SK-N-SH treated with all-trans-retinoic acid at 6 μM for 48 hours (cell line): ENCODE data around the gene RHOA.

ENCODE experiments used
- ATAC-seq: fragments of 200-7000 bp; cut with Tn5 transposase; 3 replicates; pipeline ENCODE4 v1.9.1; 2020; ENCODE audit warnings: mild to moderate bottlenecking, moderate library complexity
- ARNTL ChIP-seq: fragments of 450-650 bp; formaldehyde crosslinking; IDR thresholded peaks from 2 replicates; pipeline ENCODE4 v1.5.0; 2020; ENCODE audit warnings: low read depth, mild to moderate bottlenecking, moderate library complexity, borderline replicate concordance
- BACH2 ChIP-seq: fragments of 250-450 bp; sonication (Bioruptor Pico); IDR thresholded peaks from 2 replicates; pipeline ENCODE4 v1.9.0; 2021; ENCODE audit warnings: mild to moderate bottlenecking, borderline replicate concordance
- CSDC2 ChIP-seq: fragments of 250-450 bp; sonication (Bioruptor Pico); IDR thresholded peaks from 2 replicates; pipeline ENCODE4 v1.5.0; 2020; ENCODE audit warnings: mild to moderate bottlenecking, moderate library complexity
- ESRRG ChIP-seq: fragments of 250-450 bp; sonication (Bioruptor Pico); IDR thresholded peaks from 2 replicates; pipeline ENCODE4 v1.6.1; 2021; ENCODE audit warnings: mild to moderate bottlenecking
- GLIS3 ChIP-seq: fragments of 250-450 bp; sonication (Bioruptor Pico); IDR thresholded peaks from 2 replicates; pipeline ENCODE4 v1.5.0; 2020; ENCODE audit warnings: mild to moderate bottlenecking, moderate library complexity
- ISL1 ChIP-seq: fragments of 250-450 bp; sonication (Bioruptor Pico); IDR thresholded peaks from 2 replicates; pipeline ENCODE4 v2.1.2; 2022; ENCODE audit warnings: mild to moderate bottlenecking, moderate library complexity
- OSR1 ChIP-seq: fragments of 250-450 bp; sonication (Bioruptor Pico); IDR thresholded peaks from 2 replicates; pipeline ENCODE4 v1.8.0; 2022; ENCODE audit warnings: moderate library complexity, mild to moderate bottlenecking, inconsistent platforms
- PATZ1 ChIP-seq: fragments of 250-450 bp; sonication (Bioruptor Pico); IDR thresholded peaks from 2 replicates; pipeline ENCODE4 v1.8.0; 2020; ENCODE audit warnings: mild to moderate bottlenecking, moderate library complexity, borderline replicate concordance
- POU6F1 ChIP-seq: fragments of 250-450 bp; sonication (Bioruptor Pico); IDR thresholded peaks from 2 replicates; pipeline ENCODE4 v1.8.0; 2021; ENCODE audit warnings: low read depth, mild to moderate bottlenecking, moderate library complexity, borderline replicate concordance
- PPARA ChIP-seq: fragments of 250-450 bp; sonication (Bioruptor Pico); IDR thresholded peaks from 2 replicates; pipeline ENCODE4 v1.5.0; 2020; ENCODE audit warnings: mild to moderate bottlenecking, borderline replicate concordance
- RARB ChIP-seq: fragments of 250-450 bp; sonication (Bioruptor Pico); IDR thresholded peaks from 2 replicates; pipeline ENCODE4 v1.8.0; 2021; ENCODE audit warnings: mild to moderate bottlenecking, moderate library complexity
- SNAI2 ChIP-seq: fragments of 250-450 bp; sonication (Bioruptor Pico); IDR thresholded peaks from 2 replicates; pipeline ENCODE4 v1.5.0; 2020; ENCODE audit warnings: mild to moderate bottlenecking, moderate library complexity
- TCF4 ChIP-seq: fragments of 250-450 bp; sonication (Bioruptor Pico); IDR thresholded peaks from 2 replicates; pipeline ENCODE4 v1.8.0; 2021; ENCODE audit warnings: mild to moderate bottlenecking, moderate library complexity, borderline replicate concordance
- TOX ChIP-seq: fragments of 250-450 bp; sonication (Bioruptor Pico); IDR thresholded peaks from 2 replicates; pipeline ENCODE4 v1.8.0; 2021; ENCODE audit warnings: mild to moderate bottlenecking, moderate library complexity, borderline replicate concordance
- TSHZ2 ChIP-seq: fragments of 250-450 bp; sonication (Bioruptor Pico); IDR thresholded peaks from 2 replicates; pipeline ENCODE4 v1.5.0; 2020; ENCODE audit warnings: mild to moderate bottlenecking, moderate library complexity
- ZC3H10 ChIP-seq: fragments of 250-450 bp; sonication (Bioruptor Pico); IDR thresholded peaks from 2 replicates; pipeline ENCODE4 v1.5.1; 2021; ENCODE audit warnings: mild to moderate bottlenecking, moderate library complexity
- ZFP3 ChIP-seq: fragments of 250-450 bp; sonication (Bioruptor Pico); IDR thresholded peaks from 2 replicates; pipeline ENCODE4 v1.5.0; 2020; ENCODE audit warnings: mild to moderate bottlenecking, moderate library complexity
- ZFP30 ChIP-seq: fragments of 450-650 bp; formaldehyde crosslinking; IDR thresholded peaks from 2 replicates; pipeline ENCODE4 v1.5.0; 2022; ENCODE audit warnings: mild to moderate bottlenecking, moderate library complexity
- ZNF565 ChIP-seq: fragments of 450-650 bp; formaldehyde crosslinking; conservative IDR thresholded peaks from 2 replicates; pipeline ENCODE4 v1.5.0; 2020; ENCODE audit warnings: low read depth, mild to moderate bottlenecking, moderate library complexity
- ZNF70 ChIP-seq: fragments of 450-650 bp; formaldehyde crosslinking; IDR thresholded peaks from 2 replicates; pipeline ENCODE4 v1.5.0; 2020; ENCODE audit warnings: mild to moderate bottlenecking, moderate library complexity
- ZNF8 ChIP-seq: fragments of 450-650 bp; formaldehyde crosslinking; IDR thresholded peaks from 2 replicates; pipeline ENCODE4 v1.5.0; 2020; ENCODE audit warnings: mild to moderate bottlenecking, moderate library complexity
- TF ChIP-seq, protein P1 (sequence below): fragments of 250-450 bp; sonication (Bioruptor Pico); IDR thresholded peaks from 2 replicates; pipeline ENCODE4 v1.5.1; 2020; ENCODE audit warnings: low read depth, mild to moderate bottlenecking, moderate library complexity
- TF ChIP-seq, protein P2 (sequence below): fragments of 250-450 bp; sonication (Bioruptor Pico); IDR thresholded peaks from 2 replicates; pipeline ENCODE4 v1.5.1; 2021; ENCODE audit warnings: mild to moderate bottlenecking, moderate library complexity

Gene RHOA

GRCh38 chr3:49358217-49358883 lies 53.4 kb downstream of the RHOA start, which contains the start of gene GPX1:
Gene GPX1, minus strand, starts transcription at chr3:49358353. Its CDS starts 75 bp downstream, at chr3:49358278.
- TF ChIP-seq TSHZ2 (CRISPR knock-in tag) (no peak), POU6F1 (CRISPR knock-in tag) (no peak; the same call in 1 of the 2 replicates), ISL1 (CRISPR knock-in tag) (no peak), ZFP30 (CRISPR knock-in tag) (no peak), TCF4 (CRISPR knock-in tag) (no peak; the same call in 1 of the 2 replicates), ZNF8 (CRISPR knock-in tag) (no peak), CSDC2 (peak; percentile 86), ZNF70 (no peak), ARNTL (CRISPR knock-in tag) (no peak), OSR1 (CRISPR knock-in tag) (no peak), GLIS3 (no peak; the same call in 1 of the 2 replicates), ZC3H10 (CRISPR knock-in tag) (no peak), RARB (CRISPR knock-in tag) (no peak), PATZ1 (CRISPR knock-in tag) (peak; percentile 61; the same call in 1 of the 2 replicates), BACH2 (CRISPR knock-in tag) (no peak), ZNF565 (CRISPR knock-in tag) (no peak), TOX (CRISPR knock-in tag) (no peak), PPARA (CRISPR knock-in tag) (no peak), ZFP3 (CRISPR knock-in tag) (peak; percentile 75), SNAI2 (CRISPR knock-in tag) (0 out of 2 replicates have a peak, but pooled peaks have one; percentile 58), ESRRG (CRISPR knock-in tag) (peak; percentile 78)
- TF ChIP-seq, protein P1, sequence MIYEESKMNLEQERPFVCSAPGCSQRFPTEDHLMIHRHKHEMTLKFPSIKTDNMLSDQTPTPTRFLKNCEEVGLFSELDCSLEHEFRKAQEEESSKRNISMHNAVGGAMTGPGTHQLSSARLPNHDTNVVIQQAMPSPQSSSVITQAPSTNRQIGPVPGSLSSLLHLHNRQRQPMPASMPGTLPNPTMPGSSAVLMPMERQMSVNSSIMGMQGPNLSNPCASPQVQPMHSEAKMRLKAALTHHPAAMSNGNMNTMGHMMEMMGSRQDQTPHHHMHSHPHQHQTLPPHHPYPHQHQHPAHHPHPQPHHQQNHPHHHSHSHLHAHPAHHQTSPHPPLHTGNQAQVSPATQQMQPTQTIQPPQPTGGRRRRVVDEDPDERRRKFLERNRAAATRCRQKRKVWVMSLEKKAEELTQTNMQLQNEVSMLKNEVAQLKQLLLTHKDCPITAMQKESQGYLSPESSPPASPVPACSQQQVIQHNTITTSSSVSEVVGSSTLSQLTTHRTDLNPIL (CRISPR knock-in tag) = peak; percentile 66; the same call in 1 of the 2 replicates
- TF ChIP-seq, protein P2, sequence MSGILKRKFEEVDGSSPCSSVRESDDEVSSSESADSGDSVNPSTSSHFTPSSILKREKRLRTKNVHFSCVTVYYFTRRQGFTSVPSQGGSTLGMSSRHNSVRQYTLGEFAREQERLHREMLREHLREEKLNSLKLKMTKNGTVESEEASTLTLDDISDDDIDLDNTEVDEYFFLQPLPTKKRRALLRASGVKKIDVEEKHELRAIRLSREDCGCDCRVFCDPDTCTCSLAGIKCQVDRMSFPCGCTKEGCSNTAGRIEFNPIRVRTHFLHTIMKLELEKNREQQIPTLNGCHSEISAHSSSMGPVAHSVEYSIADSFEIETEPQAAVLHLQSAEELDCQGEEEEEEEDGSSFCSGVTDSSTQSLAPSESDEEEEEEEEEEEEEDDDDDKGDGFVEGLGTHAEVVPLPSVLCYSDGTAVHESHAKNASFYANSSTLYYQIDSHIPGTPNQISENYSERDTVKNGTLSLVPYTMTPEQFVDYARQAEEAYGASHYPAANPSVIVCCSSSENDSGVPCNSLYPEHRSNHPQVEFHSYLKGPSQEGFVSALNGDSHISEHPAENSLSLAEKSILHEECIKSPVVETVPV = 0 out of 2 replicates have a peak, but pooled peaks have one; percentile 72
- TF ChIP-seq, all 23 proteins: peak for 7
- ATAC-seq = peak; percentile 91
